Measurements from ENCODE around the gene CDC42EP4.

The CDC42EP4 gene

GRCh38 chr17:73300392-73300791 lies 11.4 kb downstream of the CDC42EP4 start:
- no peak for DNase-seq (ENCODE audit: low spot score)

DNA sequence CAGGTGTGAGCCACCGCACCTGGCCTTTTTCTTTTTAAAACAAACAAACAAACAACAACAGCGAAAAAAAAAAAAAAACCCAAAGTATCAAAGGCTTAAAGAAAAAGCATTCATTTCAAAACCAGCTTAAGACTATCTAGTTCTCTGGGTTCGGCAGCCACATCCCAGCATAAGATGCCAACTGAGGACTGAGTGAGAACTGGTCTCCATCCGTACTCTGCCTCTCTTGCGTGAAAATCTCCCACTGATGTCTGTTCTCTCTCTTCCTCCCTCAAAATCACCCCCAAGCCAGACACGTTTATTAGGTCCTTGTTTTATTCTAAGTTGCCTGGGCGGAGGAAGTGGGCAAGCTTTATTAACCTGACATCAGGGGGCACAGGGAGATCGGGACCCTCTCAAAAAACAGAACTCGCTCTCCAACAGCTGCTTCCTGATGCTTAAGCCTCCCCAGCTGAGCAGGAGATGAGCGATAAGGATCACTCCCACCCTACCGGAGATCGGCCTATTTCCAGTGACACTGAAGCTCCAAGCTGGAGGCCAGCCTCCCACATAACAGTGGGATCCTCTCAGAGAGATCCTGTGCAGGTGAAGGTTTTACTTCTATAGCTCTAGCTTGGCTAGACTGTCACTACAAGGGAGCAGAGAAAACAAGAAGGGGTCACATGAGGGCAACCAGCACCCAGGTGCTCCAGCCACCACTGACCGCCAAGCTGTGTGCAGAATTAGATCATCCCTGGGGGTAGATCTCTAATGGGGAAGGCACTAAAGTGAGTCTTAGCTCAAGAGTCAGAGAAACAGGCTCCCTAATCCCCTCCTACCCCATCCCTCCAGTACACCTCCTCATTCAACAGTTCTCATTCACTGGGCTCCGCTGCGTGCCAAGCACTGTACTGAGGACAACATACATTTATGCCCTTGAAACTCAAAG lies 13.6 kb downstream of the CDC42EP4 start:
- DNase-seq (ENCODE audit: low spot score) = no peak

DNA sequence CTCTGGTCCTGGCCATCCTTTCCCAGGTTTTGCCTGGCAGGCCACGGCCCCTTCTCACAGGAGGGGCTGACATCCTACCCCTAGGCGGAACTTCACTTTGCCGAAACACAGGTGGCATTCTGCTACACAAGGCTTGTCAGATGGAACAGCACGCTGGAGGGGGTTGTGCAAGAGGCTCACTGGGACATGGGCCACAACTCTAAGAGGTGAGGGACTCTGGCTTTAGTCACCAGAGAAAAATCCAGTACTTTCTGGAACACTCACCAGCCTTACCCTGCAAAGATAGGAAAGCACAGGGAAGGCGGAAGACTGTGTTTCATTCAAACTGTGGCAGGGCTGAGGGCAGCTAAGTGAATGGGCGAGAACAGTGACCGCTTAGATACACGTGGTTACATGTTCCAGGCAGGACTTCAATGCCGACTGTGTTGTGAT lies 18.3 kb downstream of the CDC42EP4 start:
- peak; percentile 63 for DNase-seq (ENCODE audit: low spot score)

GRCh38 chr17:73293031-73293430 lies 18.8 kb downstream of the CDC42EP4 start:
- DNase-seq (ENCODE audit: low spot score) = peak; percentile 52

DNA sequence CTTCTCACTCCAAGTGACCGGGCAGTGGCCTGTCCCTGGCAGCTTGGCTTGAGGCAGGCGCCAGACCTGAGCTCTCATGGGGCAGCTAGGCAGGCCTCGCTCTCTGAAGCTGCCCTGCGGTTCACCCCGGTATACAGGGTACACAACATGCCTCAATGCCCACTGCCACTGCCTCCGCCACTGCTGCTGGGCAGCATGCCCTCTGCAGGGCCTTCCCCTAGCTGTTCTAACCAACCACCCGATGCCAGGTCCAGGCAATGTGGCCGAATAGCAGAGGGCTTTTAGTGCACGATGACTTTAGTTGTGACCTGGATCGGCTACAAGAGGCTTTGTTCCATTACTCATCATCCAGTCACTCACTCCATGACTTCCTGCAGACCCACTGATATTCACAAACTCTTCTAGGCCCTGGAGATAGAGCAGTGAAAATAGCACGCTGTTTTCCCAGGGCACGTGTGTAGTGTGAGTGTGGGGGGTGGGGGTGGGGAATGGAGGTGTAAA lies 19.7 kb downstream of the CDC42EP4 start:
- DNase-seq (ENCODE audit: low spot score) = no peak

DNA sequence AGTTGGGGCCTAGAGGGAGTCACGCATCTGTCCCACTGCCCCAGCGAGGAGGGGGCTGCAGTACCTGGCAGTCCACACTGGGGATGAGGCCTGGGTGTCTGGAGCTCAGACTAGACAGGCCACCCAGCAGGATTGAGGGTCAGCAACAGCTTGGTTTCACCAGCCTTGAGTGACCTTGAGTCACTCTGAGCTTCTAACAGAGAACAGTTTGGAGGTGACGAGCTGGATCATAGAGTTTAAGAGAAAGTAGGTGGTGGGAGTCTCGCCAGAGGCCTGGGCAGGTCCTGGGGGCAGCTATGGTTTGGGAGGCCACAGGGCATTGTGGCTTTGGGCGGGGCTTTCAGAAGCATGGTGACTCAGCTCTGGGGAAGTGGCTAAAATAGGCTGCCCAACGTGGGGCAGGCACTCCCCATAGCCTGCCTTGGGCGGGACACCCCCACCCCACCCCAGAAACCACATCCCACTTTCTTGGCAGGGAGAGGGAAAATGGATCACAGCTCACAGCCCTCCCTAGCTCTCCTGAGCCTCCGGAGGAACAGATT lies 20.5 kb downstream of the CDC42EP4 start:
- DNase-seq (ENCODE audit: low spot score) = no peak

- DNase-seq (ENCODE audit: low spot score) = no peak
Observed at GRCh38 chr17:73290399-73291259, 21.2 kb downstream of the CDC42EP4 start.

DNA sequence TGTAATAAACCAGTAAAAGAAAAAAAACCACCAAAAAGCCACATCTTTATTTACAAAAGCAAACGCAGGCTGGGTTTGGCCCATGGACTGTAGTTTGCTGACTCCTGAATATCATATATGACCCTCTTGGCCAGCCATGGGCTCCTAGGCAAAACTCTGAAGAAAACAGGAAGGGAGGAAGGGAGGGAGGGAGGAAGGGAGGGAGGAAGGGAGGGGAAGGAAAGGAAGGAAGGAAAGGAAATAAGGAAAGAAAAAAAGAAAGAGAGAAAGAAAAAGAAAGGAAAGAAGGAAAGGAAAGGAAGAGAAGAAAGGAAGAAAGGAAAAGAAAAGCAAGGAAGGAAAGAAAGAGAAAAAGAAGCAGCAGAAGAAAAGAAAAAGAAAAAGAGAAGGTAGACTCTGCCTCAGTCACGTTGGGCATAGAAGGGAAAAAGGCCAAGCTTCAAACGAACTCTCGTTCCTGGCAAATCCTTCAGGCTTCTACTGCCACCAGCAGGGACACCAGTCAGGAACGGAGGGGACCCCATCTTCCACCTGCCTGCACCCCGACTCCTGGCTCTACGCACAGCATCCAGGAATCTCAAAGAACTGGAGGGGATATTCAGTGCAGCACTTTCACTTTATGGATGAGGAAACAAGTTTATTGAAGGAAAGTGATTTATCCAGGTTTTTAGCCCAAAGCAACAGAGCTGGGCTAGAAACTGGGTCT lies 22.1 kb downstream of the CDC42EP4 start:
- DNase-seq (ENCODE audit: low spot score) = no peak

GRCh38 chr17:73288534-73289302 lies 23.1 kb downstream of the CDC42EP4 start:
- no peak for DNase-seq (ENCODE audit: low spot score)

GRCh38 chr17:73286863-73287296 lies 24.9 kb downstream of the CDC42EP4 start:
- no peak for DNase-seq (ENCODE audit: low spot score)

- DNase-seq (ENCODE audit: low spot score) = no peak
Observed at GRCh38 chr17:73285916-73286862, 25.6 kb downstream of the CDC42EP4 start.

GRCh38 chr17:73285603-73285908 lies 26.2 kb downstream of the CDC42EP4 start:
- no peak for DNase-seq (ENCODE audit: low spot score)

GRCh38 chr17:73284906-73285602 lies 26.7 kb downstream of the CDC42EP4 start:
- DNase-seq (ENCODE audit: low spot score) = no peak

DNA sequence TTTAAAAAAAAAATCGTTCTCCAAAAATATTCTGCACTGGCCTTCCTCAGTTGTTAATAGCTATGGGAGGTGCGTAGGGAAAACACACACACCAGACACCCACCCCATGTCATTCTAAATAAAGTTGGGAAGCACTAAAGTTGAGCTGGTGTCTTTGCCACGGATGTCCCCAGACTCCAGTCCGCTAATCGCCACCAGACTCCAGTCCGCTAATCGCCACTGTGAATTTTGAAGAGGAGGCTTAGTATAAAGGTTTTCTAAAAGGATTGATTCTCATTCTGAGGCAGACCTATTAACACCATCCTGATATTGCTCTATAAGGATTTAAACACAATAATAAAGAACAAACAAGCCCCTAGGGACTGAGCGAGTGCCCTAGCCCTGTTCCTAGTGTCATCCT lies 27.4 kb downstream of the CDC42EP4 start:
- DNase-seq (ENCODE audit: low spot score) = no peak

- DNase-seq (ENCODE audit: low spot score) = no peak
Observed at GRCh38 chr17:73283841-73284282, 27.9 kb downstream of the CDC42EP4 start.

- DNase-seq (ENCODE audit: low spot score) = no peak
Observed at GRCh38 chr17:73283250-73283649, 28.6 kb downstream of the CDC42EP4 start.

DNA sequence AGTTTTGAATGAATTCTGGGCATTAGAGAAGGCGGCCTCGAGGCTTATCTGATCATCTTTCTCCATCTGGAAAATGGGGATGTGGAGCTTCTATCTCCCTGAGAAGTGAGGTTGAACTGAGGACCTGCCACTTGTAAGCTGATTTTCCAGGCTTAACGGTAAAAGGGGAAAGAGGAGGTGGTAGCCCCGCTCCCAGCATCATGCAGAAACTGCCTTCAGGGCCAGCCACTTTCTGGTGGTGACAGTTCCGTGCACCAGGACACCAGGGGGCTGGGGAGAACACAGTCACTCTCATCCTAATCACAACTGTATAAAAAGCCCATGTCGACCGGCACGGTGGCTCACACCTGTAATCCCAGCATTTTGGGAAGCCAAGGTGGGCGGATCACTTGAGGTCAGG lies 29.2 kb downstream of the CDC42EP4 start:
- DNase-seq (ENCODE audit: low spot score) = no peak

GRCh38 chr17:73281928-73282327 lies 29.9 kb downstream of the CDC42EP4 start:
- DNase-seq (ENCODE audit: low spot score) = no peak

- DNase-seq (ENCODE audit: low spot score) = peak; percentile 73
Observed at GRCh38 chr17:73280191-73280590, 31.6 kb downstream of the CDC42EP4 start.
